Body of pancreas (tissue), 4 donors: ENCODE measurements around the gene UCK2. TPM values are rescaled to one million over a fixed set of nuclear protein-coding genes. Genes with fewer than 3 reads are reported as not detected.

ENCODE experiments used
- ATAC-seq: fragments of 150-250 bp; one replicate; pipeline ENCODE4 v1.9.1; 2016
- DNase-seq, 4 donors: peaks; one replicate each; pipeline ENCODE4 v3.0.0-alpha.2; 2019
- H3K27ac ChIP-seq, 4 donors: fragments of 200-600 bp; sonication (generic); 1 replicate in 3 of 4; 2 replicates in 1 of 4; pipeline versions ENCODE4 v1.5.1 to v1.6.1; 2016 to 2019; ENCODE audit warnings: mild to moderate bottlenecking in 1 of 4, mixed read lengths in 1 of 4, moderate library complexity in 1 of 4
- H3K27me3 ChIP-seq, 2 donors: fragments of 200-600 bp; sonication (generic); one replicate each; pipeline ENCODE4 v1.6.0; 2016; ENCODE audit warnings: mild to moderate bottlenecking in 1 of 2
- H3K36me3 ChIP-seq, 2 donors: fragments of 200-600 bp; sonication (generic); replicated peaks in 1 of 2; 2 replicates each; pipeline ENCODE4 v1.5.1; 2016; ENCODE audit warnings: low read depth in 2 of 2; ENCODE audit not compliant: insufficient read depth in 1 of 2
- H3K4me1 ChIP-seq: fragments of 200-600 bp; sonication (generic); one replicate; pipeline ENCODE4 v1.6.0; 2016
- H3K4me3 ChIP-seq, 2 donors: fragments of 200-600 bp; sonication (generic); 1 replicate in 1 of 2; 2 replicates in 1 of 2; pipeline ENCODE4 v1.5.1; 2016 to 2019
- H3K9me3 ChIP-seq, 3 donors: fragments of 200-600 bp; sonication (generic); 1 replicate in 2 of 3; 2 replicates in 1 of 3; pipeline ENCODE4 v1.5.1; 2016
- CTCF ChIP-seq, 7 experiments: fragments of 450-650 bp in 4 of 7; fragments of 200-600 bp in 3 of 7; sonication (generic) in 3 of 7; IDR thresholded peaks; one replicate each; pipeline ENCODE4 v1.5.1; 2016 to 2019; ENCODE audit warnings: antibody characterized with exemption in 7 of 7
- POLR2A ChIP-seq, 3 donors: fragments of 450-650 bp; IDR thresholded peaks; one replicate each; pipeline ENCODE4 v1.6.1; 2016; ENCODE audit warnings: antibody characterized with exemption in 3 of 3, mild to moderate bottlenecking in 2 of 3
- WGBS, 2 donors: methylation state at CpG; one replicate each; pipeline ENCODE4 v1.1.5; 2017; 5-methylcytosine and 5-hydroxymethylcytosine counted together
- intact Hi-C: fragments of 100-400 bp; cut with DNase I; formaldehyde crosslinking; loops from one replicate; pipeline ENCODE4 v1.15.1; 2023
- total RNA-seq, 2 donors: library from RNA; depleted of rRNA; stranded (reverse); fragments of >200 nt; gene quantifications; one replicate each; pipeline ENCODE4 v1.1.0, GENCODE V29; 2016

The UCK2 gene
- total RNA-seq, 2 donors from 2014 or later = 23.3 to 27.4 TPM

GRCh38 chr1:165884009-165884689 is 56.7 kb downstream of the UCK2 start:
- Histone ChIP-seq H3K4me3 (no peak overlapping the region), H3K27me3 (no peaks in the 10 kb centered on the region), H3K36me3 (no peaks in the 10 kb centered on the region), H3K27ac (peak overlapping the region in 2 of 4 donors; percentile 35 to 49), H3K9me3 (no peaks in the 10 kb centered on the region), H3K4me1 (peaks cover 47% of the 10 kb centered on the region)
- peak; percentile 16 for ATAC-seq
- DNase-seq = no peak
- intact Hi-C loops = no loop called here
- WGBS, 2 donors = 61 to 70% methylated on average over 9 of the region's 9 CpGs
- no peak for TF ChIP-seq CTCF (IDR thresholded peaks at IDR 0.05)
- no peak for TF ChIP-seq POLR2A (IDR thresholded peaks at IDR 0.05)

GRCh38 chr1:165884690-165885304 is 57.4 kb downstream of the UCK2 start:
- intact Hi-C loops = no loop called here
- Histone ChIP-seq H3K4me3 (no peak overlapping the region), H3K27me3 (no peaks in the 10 kb centered on the region), H3K4me1 (peaks cover 50% of the 10 kb centered on the region), H3K27ac (peak overlapping the region in 2 of 4 donors; percentile 35 to 49), H3K36me3 (no peaks in the 10 kb centered on the region), H3K9me3 (no peaks in the 10 kb centered on the region)
- no peak for DNase-seq
- TF ChIP-seq CTCF (IDR thresholded peaks at IDR 0.05) (no peak), POLR2A (IDR thresholded peaks at IDR 0.05) (no peak)
- 18 to 24% methylated on average over 5 of the region's 5 CpGs for WGBS, 2 donors
- ATAC-seq = peak; percentile 19

- no peak overlapping the region for H3K4me3 ChIP-seq
- intact Hi-C loops = no loop called here
- H3K36me3 ChIP-seq = no peaks in the 10 kb centered on the region
- no peaks in the 10 kb centered on the region for H3K9me3 ChIP-seq
- H3K27ac ChIP-seq = peak overlapping the region in 1 of 4 donors; percentile 49
- H3K4me1 ChIP-seq = peaks cover 51% of the 10 kb centered on the region
- H3K27me3 ChIP-seq = no peaks in the 10 kb centered on the region
- DNase-seq (no peak), ATAC-seq (no peak)
- WGBS, 2 donors = 57 to 64% methylated on average over 3 of the region's 3 CpGs
- TF ChIP-seq CTCF (IDR thresholded peaks at IDR 0.05) = no peak
- TF ChIP-seq POLR2A (IDR thresholded peaks at IDR 0.05) = no peak
Observed at GRCh38 chr1:165885305-165885694, 57.9 kb downstream of the UCK2 start.

- no peak for ATAC-seq
- Histone ChIP-seq H3K9me3 (no peaks in the 10 kb centered on the region), H3K27ac (peak overlapping the region in 1 of 4 donors; percentile 18), H3K4me3 (no peak overlapping the region), H3K36me3 (no peaks in the 10 kb centered on the region), H3K27me3 (no peaks in the 10 kb centered on the region), H3K4me1 (peaks cover 56% of the 10 kb centered on the region)
- 71 to 81% methylated on average over 2 of the region's 2 CpGs for WGBS, 2 donors
- DNase-seq = no peak
- TF ChIP-seq POLR2A (IDR thresholded peaks at IDR 0.05) = no peak
- TF ChIP-seq CTCF (IDR thresholded peaks at IDR 0.05) = no peak
- intact Hi-C loops = no loop called here
Observed at GRCh38 chr1:165886193-165886592, 58.8 kb downstream of the UCK2 start.
